HT-29 (cell line): ENCODE measurements around the gene DNM3. TPM values are rescaled to one million over a fixed set of nuclear protein-coding genes. Genes with fewer than 3 reads are reported as not detected.

ENCODE experiments used
- DNase-seq: peaks from one replicate; pipeline ENCODE4 v3.0.0-alpha.2; 2015; ENCODE audit warnings: low spot score
- total RNA-seq: library from RNA; depleted of rRNA; stranded (reverse); fragments of >200 nt; shearing (Covaris generic); gene quantifications from 2 replicates; pipeline ENCODE4 v1.2.3, GENCODE V29; 2014

The DNM3 gene
- total RNA-seq, 1 experiment from 2014 or later: 1.3 TPM

- peak; percentile 41 for DNase-seq
These were observed 23.6 kb upstream of the DNM3 start for GRCh38 chr1:171817511-171818265.

- no peak for DNase-seq
These were observed 21.4 kb upstream of the DNM3 start for GRCh38 chr1:171819946-171820345.

- no peak for DNase-seq
These were observed 14.3 kb upstream of the DNM3 start for GRCh38 chr1:171826973-171827372.

- no peak for DNase-seq
These were observed 12.5 kb upstream of the DNM3 start for GRCh38 chr1:171828794-171829193.

GRCh38 chr1:171833091-171833825 lies 8.0 kb upstream of the DNM3 start:
- no peak for DNase-seq

- DNase-seq: no peak
These were observed 6.5 kb upstream of the DNM3 start for GRCh38 chr1:171834821-171835220.

- no peak for DNase-seq
These were observed 5.4 kb upstream of the DNM3 start for GRCh38 chr1:171835891-171836290.

- no peak for DNase-seq
These were observed 848 bp downstream of the DNM3 start for GRCh38 chr1:171841931-171842761.

GRCh38 chr1:171844381-171844780 lies 3.1 kb downstream of the DNM3 start:
- DNase-seq: no peak

- no peak for DNase-seq
These were observed 4.7 kb downstream of the DNM3 start for GRCh38 chr1:171845998-171846397.

- DNase-seq: no peak
These were observed 8.1 kb downstream of the DNM3 start for GRCh38 chr1:171849245-171849898.

- peak; percentile 37 for DNase-seq
These were observed 9.5 kb downstream of the DNM3 start for GRCh38 chr1:171850651-171851350.

GRCh38 chr1:171852272-171852671 lies 11.0 kb downstream of the DNM3 start:
- DNase-seq: no peak

- DNase-seq: no peak
These were observed 14.1 kb downstream of the DNM3 start for GRCh38 chr1:171855381-171855780.

- no peak for DNase-seq
These were observed 17.4 kb downstream of the DNM3 start for GRCh38 chr1:171858696-171859095.

GRCh38 chr1:171860696-171861095 lies 19.4 kb downstream of the DNM3 start:
- no peak for DNase-seq

- DNase-seq: no peak
These were observed 22.2 kb downstream of the DNM3 start for GRCh38 chr1:171863531-171863930.

- DNase-seq: no peak
These were observed 23.0 kb downstream of the DNM3 start for GRCh38 chr1:171864308-171864707.

- no peak for DNase-seq
These were observed 23.8 kb downstream of the DNM3 start for GRCh38 chr1:171865106-171865505.

GRCh38 chr1:171867236-171867635 lies 25.9 kb downstream of the DNM3 start:
- DNase-seq: no peak

- peak; percentile 66 for DNase-seq
These were observed 27.0 kb downstream of the DNM3 start for GRCh38 chr1:171868217-171868803.
